Right lobe of liver (tissue), 4 donors: Measurements from ENCODE around the gene DUSP22.

Source experiments
- POLR2A ChIP-seq: fragments of 450-650 bp; IDR thresholded peaks from one replicate; pipeline ENCODE4 v1.6.1; 2017; ENCODE audit warnings: antibody characterized with exemption, mild to moderate bottlenecking
- TF ChIP-seq, protein P1 (sequence below), 4 donors: fragments of 200-600 bp in 3 of 4; fragments of 450-650 bp in 1 of 4; IDR thresholded peaks; one replicate each; pipeline versions ENCODE4 v1.5.1 to v1.8.0; 2016 to 2022; ENCODE audit warnings: antibody characterized with exemption in 4 of 4, mild to moderate bottlenecking in 2 of 4
- donor health status: DM: no; HTN: no; CAD: no.
- donor health status: DM: no; HTN: no; CAD: no.
- donor health status: DM: no; HTN: yes; CAD: no.

DNA sequence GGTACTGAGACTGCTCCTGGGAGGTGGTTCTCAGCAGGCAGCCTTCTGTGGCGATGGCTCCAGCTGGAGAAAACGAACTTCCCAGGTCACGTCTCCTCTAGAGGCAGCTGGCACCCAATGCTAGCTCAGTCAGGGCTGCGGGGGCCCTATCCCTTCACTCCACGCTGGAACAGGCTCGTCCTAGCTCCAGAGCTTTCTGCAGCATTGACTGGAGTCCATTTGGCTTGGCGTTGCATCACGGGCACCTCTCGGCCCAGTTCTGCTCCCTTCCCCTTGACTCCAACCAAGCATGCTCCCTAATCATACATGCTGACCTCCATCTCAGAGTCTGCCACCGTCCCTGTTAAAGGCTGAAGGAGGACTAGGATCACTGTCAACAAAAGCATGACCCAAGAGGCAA, 93.3 kb downstream of the DUSP22 start:
- TF ChIP-seq, protein P1, sequence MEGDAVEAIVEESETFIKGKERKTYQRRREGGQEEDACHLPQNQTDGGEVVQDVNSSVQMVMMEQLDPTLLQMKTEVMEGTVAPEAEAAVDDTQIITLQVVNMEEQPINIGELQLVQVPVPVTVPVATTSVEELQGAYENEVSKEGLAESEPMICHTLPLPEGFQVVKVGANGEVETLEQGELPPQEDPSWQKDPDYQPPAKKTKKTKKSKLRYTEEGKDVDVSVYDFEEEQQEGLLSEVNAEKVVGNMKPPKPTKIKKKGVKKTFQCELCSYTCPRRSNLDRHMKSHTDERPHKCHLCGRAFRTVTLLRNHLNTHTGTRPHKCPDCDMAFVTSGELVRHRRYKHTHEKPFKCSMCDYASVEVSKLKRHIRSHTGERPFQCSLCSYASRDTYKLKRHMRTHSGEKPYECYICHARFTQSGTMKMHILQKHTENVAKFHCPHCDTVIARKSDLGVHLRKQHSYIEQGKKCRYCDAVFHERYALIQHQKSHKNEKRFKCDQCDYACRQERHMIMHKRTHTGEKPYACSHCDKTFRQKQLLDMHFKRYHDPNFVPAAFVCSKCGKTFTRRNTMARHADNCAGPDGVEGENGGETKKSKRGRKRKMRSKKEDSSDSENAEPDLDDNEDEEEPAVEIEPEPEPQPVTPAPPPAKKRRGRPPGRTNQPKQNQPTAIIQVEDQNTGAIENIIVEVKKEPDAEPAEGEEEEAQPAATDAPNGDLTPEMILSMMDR (IDR thresholded peaks at IDR 0.05): no peak
- no peak for TF ChIP-seq POLR2A
